Kidney capillary endothelial cell (primary cell): ENCODE results near the gene NUDT3.

Experiments
- DNase-seq: peaks from one replicate; pipeline ENCODE4 v3.0.0-alpha.2; 2018; ENCODE audit warnings: low spot score

NUDT3 gene

DNA sequence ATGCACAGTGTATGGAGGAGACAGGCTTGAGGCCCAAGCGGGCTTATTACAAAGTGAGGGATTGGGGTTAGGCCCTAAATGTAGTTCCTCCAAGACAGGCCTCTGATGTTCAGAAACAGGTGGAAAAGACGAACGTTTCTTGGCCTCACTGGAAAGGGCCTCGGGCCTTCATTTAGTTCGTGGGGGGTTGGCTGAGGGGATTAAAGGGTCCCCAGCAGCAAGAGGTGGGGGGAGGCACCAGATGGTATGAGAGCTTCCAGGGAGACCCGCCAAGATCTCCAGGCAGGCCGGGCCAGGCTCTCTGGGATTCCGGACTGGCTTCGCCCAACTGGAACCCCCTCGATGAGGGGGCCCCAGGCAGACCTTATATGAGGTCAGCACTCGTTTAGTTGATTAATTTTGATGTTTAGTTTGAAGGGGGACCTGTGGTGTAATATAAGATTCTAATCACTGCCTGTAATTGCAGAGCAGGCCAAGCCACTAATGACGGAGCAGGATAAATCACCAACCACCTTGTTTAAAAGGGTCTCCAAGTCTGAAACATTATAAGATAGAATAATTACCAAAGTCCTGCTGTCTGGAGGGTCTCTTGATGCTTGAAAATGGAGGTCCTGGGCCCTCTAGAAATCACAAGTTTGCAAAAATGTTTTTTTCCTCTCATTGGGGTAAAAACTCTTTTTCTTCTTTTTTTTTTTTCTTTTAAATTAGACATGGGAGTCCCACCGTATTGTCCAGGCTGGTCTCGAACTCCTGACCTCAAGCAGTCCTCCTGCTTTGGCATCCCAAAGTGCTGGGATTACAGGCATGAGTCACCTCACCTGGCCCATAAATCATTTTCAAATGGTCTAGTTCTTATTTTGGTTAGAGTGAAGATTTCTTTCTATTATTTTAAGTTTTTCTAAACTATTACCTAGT, 153.6 kb downstream of the NUDT3 start:
- no peak for DNase-seq

DNA sequence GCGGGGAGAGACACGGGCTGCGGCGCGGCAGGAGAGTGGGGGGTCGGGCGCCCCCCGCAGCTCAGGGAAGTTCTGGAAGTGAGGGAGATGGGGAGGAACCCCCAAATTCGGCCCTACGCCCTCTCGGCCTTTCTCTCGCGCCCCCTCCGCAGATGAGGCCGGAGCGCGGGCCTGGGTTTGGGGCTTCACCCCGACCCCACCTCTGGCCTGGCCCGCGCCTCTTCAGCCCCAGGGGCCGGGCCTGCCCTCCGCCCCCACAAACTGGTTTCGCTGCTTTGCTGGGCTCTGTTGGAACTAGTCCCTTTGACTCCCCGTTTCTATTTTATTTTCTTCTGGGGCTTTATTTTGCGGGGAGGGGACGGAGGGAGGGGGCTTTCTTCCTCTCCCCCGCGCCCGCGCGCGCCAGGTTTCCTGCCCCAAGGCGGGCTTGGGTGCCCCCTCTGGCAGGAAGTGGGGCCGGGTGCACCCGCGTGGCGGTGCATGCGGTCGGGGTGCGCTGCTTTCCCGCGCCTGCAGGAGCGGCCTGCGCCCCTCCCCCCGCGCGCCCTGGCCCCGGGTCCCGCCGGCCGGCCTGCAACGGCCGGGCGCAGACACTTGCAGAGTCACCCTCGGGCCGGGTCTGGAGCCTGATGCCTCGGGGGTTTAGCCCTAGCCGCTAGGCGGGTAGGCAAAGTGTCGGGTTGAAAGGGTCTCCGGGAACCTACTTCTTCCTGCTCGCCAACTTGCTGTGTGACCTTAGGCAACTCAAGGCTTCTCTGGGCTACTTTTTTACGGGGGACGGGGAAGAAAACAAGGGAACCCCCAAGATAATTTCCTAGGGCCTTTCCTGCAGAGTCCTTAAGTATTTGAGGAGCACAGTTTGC, 154.5 kb downstream of the NUDT3 start:
- no peak for DNase-seq

DNA sequence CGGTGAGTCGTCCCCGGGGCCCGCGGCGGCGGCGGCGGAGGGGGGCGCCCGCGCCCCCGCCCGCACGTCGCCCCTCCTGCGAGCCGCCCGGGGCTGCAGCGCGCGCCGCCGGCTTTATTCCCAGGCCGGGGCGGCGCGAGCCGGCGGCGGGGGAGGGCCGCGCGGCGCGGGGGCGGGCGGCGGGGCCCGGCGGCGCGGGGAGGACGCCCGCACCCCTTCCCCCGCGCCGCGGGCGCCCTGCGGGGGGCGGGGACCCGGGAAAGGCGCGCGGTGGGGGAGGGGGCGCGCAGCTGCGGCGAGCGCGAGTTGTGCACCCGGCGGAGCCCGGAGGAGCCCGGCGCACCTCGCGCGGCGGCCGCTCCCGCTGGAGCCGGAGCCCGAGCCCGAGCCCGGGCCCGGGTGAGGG, 155.2 kb downstream of the NUDT3 start:
- DNase-seq, result no peak

DNA sequence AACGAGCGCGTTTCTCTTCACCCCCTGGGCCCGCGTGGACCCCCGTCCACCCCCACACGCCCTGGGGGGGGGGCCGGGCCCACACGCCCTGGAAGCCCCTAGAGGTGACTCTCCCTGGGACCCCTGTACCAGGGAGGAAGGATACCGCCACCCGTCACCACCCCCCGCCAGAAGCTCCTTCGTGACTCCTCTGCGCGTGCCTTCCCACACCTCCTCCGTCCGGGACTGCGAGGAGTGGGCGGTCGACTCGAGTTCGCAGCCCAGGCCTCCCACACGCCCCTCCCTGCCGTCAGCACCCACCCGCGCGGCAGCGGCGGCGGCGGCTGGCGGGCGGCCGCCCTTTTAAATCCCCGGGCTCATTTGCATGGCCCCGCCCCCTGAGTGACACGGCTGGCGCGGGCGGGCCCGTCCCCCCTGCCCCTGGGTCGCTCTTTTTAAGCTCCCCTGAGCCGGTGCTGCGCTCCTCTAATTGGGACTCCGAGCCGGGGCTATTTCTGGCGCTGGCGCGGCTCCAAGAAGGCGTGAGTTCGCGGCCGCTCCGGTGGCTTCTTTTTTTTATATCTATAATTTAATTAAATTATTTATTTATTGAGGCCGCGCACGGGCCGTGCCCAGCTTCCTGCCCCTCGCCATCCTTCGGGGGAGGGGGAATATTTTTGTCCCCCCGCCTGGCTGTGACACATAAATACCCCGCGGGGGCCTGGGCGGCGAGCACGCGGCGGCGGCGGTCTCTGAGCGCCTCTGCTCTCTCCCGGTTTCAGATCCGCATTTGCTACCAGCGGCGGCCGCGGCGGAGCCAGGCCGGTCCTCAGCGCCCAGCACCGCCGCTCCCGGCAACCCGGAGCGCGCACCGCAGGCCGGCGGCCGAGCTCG, 155.8 kb downstream of the NUDT3 start, which contains the start of gene HMGA1:
HMGA1 (plus strand) TSS at position 431 of the 873 bp plus-strand sequence. CDS start 3,908 bp downstream, outside the sequence.
- DNase-seq, result peak; percentile 91

DNA sequence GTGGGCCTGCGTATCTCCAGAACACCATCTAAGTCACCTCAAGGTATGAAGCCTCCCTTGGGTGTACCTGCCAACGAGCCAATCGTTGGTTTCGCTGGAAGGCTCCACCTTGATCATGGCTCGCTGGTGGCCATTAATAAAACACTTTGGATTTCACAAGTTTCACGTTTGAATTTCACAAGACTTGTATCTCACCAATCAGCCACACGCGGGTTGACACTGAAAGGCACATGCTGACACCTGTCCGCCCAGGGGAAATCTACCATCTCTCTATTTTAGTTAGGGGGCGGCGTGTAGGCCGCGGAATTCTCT, 156.4 kb downstream of the NUDT3 start:
- DNase-seq, result no peak

DNA sequence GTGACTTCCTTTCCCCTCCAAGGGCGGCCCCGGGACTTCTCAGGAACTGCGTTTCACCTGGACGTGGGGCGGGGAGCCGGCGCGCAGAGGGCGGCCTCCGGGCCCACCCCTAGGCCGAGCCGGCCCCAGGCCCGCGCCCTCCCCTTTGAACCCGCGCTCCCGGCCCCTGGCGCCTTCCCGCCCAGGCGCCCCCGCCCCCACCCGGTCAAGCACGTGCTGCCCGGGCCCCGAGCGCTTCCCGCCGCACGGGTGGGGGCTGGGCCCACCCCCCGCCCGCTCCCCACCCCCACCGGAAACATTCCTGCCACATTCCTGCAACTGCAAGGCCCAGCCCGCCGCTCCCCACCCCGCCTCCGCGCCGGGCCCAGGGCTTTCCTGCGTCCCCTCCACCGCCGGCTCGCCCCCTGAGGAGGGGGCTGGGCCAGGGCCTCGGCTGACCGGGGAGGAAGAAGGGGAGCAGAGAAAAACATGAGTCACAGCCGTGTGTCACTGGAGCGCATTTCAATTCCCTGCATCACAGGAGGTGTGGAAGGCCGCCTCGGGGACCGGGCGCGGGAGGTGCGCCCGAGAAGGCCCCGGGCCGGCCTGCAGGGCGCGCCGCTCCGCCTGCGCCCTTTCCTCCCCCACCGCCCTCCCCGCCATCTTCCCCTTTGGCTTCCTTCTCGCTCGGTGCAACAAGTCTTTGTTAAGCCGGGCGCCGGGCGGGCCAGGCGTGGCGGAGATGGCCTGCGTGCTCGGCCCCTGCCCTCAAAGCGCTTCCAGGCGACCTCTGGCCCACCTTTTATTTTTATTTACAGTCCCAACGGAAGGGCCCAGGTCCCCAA, 156.9 kb downstream of the NUDT3 start:
- DNase-seq, result peak; percentile 94

DNA sequence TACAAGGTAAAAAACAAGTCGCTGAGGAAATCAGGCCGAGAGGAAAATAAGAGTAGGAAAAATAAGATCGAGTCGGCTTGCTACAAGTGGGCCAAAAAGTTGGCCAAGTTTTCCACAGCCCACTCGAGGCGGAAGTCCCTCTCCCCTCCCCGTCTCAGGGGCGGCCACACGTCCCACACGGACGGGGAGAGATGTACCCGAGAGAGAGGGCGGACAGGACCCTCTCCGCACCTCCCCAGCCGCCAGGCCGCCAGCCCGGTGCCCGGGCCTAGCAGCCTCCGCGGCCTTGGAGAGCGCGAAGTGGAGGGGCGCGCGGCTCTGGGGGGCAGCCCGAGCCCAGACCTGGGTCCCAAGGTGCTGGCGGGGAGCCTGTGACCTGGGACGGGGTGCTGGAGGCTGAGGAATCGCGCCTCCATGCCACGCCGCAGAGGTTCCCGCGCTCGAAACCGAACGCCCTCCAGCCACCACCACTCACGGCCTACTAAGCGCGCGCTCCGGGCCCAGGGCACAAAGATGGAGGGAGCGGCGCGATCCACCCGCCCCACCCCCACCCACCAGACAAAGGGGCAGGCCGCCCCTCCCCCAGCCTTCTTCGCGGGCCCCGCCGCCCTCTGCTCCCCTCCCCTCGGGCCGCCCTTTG, 157.7 kb downstream of the NUDT3 start:
- DNase-seq, result no peak

DNA sequence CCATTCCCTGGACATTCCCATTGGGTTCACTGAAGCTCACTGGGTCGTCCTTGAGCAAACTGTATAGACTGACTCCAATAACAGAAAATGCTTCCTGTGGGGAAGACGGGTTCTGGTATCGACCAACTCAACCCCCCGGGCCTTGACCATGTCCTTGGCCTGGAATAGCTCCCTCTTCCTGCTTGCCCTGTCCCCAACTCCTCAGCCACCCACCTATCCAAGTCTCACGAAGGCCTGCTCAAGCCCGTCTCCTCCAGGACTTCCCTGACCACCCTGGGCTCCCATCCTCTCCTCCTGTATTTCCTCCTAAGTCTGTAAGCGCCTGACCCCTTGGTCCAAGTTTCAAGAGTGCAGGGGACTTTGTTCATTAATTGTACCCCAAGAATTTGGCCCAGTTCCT, 158.6 kb downstream of the NUDT3 start:
- DNase-seq, result no peak

DNA sequence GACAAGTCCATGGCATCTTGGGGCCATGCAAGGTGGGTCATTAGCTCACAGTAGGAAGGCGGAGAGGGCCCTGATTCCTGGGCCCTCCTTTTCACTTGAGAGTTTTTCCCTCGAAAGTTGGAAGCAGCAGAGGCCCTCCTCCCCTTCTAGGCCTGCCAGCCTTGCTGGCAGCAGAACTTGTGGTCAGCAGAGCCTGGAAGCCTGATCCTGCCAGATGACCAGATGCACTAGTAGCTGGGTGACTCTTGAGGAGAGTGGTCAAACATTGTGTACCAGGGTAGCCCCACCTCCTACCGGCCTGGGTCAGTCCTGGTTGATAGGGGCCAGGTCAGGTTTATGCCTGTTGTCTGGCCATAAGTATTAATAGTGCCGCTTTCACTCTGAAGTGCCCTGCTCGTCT, 159.6 kb downstream of the NUDT3 start:
- no peak for DNase-seq

DNA sequence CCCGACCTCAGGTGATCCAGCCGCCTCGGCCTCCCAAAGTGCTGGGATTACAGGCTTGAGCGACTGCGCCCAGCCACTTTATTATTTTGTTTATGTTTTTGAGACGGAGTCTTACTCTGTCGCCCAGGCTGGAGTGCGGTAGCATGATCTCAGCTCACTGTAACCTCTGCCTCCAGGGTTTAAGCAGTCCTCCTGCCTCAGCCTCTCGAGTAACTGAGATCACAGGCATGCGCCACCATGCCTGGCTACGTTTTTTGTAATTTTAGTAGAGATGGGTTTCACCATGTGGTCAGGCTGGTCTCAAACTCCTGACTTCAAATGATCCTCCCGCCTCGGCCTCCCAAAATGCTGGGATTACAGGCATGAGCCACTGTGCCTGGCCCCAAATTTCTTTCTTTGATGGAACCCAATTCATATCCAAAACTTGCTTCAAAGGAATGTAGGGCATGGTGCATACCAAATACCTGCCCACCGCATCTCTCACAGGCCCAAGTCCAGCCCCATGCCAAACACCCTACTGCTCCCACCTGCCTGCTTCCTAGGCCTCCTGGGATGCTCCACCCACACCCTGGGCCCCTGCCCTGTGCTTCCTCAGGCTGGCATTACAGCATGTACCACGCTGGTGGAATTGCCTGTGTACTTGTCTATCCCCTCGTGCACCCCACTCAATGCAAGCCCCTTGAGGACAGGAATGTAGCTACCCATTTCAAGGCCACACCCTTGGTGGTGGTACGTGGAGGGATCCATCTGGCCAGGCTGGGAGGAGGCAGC, 160.7 kb downstream of the NUDT3 start:
- DNase-seq, result no peak

DNA sequence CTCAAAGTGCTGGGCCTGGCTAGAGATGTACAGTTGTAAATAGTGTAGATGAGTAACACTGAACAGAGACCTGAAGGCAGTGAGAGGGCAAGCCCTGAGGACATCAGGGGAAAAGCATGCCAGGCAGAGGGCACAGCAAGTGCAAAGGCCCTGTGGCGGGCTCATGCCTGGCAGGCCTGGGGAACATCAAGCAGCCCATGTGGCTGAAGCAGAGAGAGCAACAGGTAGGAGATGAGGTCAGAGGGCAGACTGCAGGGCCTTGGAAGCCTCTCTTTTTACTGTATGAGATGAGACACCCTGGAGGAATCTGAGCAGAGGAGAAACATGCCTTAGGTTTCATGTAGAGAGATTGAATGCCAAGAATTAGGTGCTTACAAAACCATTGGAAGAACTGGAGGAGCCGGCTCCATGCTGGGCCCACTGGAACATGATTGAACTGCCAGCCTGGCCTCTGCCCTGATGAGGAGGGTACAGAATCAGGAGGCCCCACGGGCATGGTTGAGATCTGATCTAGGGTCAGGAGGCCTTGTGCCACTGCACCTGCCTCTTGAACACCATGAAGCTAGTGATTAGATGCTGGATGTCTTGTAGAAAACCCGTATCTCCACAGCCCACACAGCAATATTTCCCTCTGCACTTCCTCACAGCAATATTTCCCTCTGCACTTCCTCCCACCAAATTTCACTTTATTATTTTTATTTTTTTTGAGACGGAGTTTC, 161.7 kb downstream of the NUDT3 start:
- no peak for DNase-seq

DNA sequence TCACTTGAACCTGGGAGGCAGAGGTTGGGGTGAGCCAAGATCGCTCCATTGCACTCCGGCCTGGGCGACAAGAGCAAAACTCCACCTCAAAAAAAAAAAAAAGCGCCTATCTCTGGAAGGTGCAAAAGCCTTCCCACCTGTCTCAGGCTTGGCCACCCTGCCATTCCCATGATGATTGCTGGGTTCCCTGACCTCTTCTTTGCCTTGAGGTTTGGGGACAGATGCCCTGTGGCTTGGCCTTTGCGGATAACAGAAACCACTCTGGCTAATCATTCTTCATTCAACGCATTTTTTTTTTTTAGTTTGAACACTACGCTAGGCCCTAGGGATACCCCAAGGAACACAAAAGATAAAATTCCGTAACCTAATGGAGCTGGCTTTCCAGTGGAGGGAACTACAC, 162.6 kb downstream of the NUDT3 start:
- DNase-seq, result no peak
